Retinal pigment epithelial cell (primary cell): Measurements from ENCODE around the gene TRABD2A.
A peak's percentile ranks its signal among the peaks of the same experiment; 100 is the strongest.

Experiments
- DNase-seq: peaks from one replicate; pipeline ENCODE4 v3.0.0-alpha.2; 2010; ENCODE audit warnings: low read depth
- H3K4me3 ChIP-seq: 2 replicates; pipeline ENCODE4 v1.5.1; 2011; ENCODE audit warnings: mild to moderate bottlenecking, low read length, control low read depth, moderate library complexity
- TF ChIP-seq, protein P1 (sequence below): conservative IDR thresholded peaks from 2 replicates; pipeline ENCODE4 v1.5.1; 2011; ENCODE audit warnings: low read depth, low read length, control low read depth, inconsistent platforms

Gene TRABD2A, protein sequence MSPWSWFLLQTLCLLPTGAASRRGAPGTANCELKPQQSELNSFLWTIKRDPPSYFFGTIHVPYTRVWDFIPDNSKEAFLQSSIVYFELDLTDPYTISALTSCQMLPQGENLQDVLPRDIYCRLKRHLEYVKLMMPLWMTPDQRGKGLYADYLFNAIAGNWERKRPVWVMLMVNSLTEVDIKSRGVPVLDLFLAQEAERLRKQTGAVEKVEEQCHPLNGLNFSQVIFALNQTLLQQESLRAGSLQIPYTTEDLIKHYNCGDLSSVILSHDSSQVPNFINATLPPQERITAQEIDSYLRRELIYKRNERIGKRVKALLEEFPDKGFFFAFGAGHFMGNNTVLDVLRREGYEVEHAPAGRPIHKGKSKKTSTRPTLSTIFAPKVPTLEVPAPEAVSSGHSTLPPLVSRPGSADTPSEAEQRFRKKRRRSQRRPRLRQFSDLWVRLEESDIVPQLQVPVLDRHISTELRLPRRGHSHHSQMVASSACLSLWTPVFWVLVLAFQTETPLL

DNA sequence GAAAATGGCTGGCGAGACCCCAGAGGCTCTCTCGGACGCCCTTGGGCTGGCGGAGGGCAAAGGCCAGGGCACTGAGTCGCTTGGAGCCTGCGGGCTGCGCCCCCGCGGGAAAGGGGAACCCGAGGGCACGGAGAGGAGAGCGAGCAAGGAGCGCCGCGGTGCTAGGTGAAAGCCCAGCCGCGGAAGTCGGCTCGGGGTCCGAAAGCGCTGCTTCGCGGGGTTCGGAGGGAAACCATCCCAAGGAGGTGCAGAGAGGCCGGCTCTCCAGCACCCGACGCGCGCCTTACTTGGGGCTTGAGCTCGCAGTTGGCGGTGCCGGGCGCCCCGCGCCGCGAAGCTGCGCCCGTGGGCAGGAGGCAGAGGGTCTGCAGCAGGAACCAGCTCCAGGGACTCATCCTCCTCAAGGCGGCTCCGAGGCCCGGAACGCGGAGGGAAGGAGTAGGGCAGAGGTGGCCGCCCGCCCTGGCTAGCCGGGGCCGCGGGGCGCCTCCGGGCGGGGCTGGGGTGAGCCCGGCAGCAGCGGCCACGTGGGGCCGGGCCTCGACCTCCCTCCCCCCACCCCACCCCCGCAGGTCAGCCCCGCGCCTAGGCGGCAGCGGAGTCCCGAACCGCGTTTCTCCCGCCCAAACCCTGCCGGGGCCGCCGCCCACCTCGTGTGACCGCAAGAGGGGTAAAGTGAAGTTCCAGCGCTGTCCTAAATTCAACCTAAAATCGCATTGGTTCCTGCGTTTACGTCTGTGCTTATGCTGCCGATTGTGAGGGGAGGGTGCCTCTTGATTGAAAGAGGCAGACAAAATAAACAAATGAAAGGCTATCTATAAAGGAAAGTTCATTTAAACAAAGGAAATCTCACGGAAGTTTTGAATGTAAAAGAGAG, at the start of gene TRABD2A:
TRABD2A (minus strand) TSS at position 440 of the 877 bp plus-strand sequence; CDS start at position 395, 45 bp downstream.
- DNase-seq = no peak
- peak within 1 kb of the TSS; percentile 66 for H3K4me3 ChIP-seq
- TF ChIP-seq, protein P1, sequence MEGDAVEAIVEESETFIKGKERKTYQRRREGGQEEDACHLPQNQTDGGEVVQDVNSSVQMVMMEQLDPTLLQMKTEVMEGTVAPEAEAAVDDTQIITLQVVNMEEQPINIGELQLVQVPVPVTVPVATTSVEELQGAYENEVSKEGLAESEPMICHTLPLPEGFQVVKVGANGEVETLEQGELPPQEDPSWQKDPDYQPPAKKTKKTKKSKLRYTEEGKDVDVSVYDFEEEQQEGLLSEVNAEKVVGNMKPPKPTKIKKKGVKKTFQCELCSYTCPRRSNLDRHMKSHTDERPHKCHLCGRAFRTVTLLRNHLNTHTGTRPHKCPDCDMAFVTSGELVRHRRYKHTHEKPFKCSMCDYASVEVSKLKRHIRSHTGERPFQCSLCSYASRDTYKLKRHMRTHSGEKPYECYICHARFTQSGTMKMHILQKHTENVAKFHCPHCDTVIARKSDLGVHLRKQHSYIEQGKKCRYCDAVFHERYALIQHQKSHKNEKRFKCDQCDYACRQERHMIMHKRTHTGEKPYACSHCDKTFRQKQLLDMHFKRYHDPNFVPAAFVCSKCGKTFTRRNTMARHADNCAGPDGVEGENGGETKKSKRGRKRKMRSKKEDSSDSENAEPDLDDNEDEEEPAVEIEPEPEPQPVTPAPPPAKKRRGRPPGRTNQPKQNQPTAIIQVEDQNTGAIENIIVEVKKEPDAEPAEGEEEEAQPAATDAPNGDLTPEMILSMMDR = no peak

DNA sequence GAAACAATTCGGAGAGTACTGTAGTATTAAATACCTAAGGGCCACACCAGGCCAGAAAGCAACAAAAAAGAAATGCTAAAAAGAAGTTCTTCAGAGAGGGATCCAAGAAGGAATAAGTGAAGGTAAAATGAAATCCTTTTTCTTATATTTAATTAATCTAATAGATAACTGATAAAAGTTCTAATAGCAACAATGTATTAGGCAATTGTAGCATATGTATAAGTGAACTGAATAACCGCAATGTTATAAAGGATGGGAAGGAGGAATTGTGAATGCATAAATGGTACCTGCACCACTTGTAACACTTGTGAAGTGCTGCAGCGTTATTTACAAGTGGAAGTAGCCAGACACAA, 46.4 kb upstream of the TRABD2A start:
- H3K4me3 ChIP-seq = no peak overlapping the region
- no peak for DNase-seq
- TF ChIP-seq, protein P1 = no peak

DNA sequence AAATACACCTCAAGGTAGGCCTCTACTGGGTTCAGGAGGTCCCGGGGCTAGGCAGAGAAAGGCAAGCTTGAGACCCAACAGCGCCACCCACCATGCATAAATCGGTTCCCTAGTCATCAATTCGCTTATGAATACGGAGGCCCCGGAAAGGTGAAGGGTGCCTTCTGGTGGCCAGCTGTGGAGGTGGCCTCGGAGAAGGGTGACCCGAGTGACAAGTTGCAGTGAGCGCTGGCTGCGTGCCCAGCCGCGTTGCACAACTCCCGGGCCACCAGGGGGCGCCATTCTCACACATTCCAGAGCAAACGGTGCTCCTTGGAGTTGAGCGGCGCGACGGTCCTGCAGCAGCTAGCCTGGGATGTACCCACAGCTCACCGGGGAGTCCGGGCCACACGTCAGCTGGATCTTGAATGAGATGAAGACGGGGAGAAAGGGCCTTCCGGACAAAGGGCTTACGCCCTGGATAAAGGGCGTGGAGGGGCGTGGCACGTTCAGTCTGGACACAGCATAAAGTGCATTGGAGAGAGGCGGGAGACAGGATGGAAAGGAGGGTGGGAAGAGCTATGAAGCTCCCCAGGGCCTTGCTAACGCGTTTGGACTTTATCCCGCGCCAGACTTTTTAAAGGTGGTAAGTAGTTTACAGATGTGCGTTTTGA, 45.0 kb upstream of the TRABD2A start:
- TF ChIP-seq, protein P1 = peak; percentile 87
- peak overlapping the region; percentile 47 for H3K4me3 ChIP-seq
- peak; percentile 68 for DNase-seq

DNA sequence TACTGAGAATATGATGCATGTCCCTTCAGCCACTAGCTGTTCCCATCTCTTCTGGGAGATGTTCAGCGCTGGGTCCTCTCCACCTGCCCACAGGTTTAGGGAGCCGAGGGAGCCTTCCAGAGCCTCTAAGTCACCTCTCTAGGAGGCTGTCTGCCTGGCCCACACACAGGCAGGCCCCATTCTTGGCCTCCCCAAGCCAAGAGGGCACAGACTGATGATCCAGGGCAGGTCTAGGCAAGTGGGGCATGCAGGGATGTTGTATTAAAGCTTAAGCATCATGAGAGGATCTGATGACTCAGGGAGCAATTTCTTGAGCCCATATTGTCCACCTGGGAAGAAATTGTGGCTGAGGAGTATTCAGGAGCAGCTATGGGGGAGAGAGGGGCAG, 44.4 kb upstream of the TRABD2A start:
- H3K4me3 ChIP-seq = no peak overlapping the region
- DNase-seq = no peak
- TF ChIP-seq, protein P1 = no peak

DNA sequence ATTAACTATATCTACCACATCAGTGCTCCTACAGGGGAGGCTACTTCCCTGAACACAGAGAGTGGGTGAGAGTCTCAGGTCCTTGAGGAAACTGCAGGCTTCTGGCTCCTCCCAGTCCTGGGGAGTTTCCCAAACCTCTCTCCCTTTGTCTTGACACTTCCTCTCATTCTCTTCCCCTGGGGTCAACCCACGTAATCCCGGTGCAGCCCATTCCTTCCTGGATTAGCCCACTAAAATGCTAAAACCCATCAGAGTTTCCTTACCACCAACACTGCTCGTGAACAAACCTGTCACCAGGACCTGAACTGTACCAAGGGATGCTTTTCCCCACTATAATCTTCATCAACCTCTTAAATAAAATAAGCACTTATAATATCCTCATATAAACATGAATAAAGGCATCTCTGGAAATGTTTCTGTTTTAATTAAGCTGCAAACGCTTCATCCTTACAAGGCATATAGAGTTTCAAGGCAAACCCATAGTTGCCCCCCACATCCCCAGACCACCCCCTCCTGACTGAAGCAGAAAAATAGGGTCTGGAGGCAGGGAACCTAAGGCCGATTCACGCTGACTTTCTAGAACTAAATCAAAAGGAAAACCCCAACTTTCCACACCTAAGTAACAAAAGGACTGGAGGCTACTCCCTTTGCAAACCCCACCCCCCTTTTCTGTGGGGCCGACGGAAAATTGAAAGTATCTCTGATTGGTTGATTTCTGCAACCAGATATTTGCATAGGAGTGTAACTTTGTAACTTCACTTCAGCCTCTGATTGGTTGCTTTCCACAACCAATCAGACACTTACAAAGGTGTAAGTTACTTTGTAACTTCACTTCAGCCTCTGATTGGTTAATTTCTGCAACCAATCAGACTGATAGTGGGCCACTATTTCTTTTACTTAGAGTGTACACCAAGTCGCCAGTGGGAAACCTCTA, 43.6 kb upstream of the TRABD2A start:
- TF ChIP-seq, protein P1 = no peak
- DNase-seq = no peak
- no peak overlapping the region for H3K4me3 ChIP-seq

DNA sequence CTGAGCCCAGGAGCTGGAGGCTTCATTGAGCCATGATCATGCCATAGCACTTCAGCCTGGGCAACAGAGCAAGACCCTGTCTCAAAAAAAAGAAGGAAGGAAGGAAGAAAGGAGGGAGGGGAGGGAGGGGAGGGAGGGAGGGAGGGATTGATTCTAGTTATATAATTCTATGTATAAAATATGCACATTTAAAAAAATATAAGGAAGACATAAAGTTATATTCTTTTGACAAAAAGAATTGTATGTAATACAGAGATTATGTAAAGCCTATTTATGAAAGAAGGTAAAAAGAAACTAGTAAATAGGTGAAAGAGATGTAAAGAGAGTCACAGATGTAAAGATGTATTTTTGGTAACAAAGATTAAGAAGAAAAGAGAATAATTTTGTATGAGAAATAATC, 42.1 kb upstream of the TRABD2A start:
- no peak overlapping the region for H3K4me3 ChIP-seq
- no peak for DNase-seq

More for the DNA sequence above, 42.1 kb upstream of the TRABD2A start:
- TF ChIP-seq, protein P1 = no peak
